CD4-positive, alpha-beta T cell treated with Interleukin-17A for 4 hours (primary cell): ENCODE data around the gene CTCFL.

Experiments
- DNase-seq: peaks from one replicate; pipeline ENCODE4 v3.0.0-alpha.2; 2020; ENCODE audit warnings: mixed read lengths

Gene CTCFL

GRCh38 chr20:57460781-57461465 lies 64.0 kb downstream of the CTCFL start:
- no peak for DNase-seq

DNA sequence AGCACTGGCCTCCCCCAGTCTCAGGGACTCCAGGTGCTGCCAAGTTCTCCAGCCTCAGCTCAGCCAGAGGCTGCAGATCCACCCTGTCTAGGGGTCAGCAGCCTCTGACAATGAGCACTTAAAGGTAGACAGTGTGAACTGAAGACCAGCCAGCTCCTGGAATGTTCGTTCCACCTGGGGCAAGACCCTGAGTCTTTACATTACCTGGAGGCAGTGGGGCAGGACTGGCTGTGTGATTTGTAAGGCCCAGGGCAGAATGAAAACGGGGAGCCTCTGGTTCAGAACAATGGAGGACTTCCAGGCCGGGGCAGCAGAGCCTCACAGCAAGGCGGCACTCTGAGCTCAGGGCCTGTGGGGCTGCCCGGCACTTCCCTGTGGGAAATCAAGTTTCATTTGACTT lies 65.0 kb downstream of the CTCFL start:
- no peak for DNase-seq

DNA sequence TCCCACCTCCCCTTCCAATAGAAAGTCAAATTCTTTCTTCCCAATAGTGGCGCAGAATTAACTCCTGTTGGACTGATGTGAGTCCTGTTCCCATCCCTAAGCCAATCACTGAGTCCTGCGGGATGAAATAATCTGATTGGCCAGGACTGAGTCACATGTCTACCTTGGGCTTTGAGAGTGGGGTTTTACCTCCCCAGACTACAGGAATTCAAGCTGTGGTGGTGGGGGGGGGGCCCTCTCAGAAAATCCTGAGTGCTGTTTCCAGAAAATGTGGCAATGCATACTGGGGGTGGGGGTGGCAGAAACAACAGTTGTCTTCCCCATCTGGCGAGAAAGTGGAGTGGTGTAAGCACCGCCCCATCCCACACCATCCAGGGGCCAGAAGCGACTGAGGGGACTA lies 65.7 kb downstream of the CTCFL start:
- DNase-seq: no peak

DNA sequence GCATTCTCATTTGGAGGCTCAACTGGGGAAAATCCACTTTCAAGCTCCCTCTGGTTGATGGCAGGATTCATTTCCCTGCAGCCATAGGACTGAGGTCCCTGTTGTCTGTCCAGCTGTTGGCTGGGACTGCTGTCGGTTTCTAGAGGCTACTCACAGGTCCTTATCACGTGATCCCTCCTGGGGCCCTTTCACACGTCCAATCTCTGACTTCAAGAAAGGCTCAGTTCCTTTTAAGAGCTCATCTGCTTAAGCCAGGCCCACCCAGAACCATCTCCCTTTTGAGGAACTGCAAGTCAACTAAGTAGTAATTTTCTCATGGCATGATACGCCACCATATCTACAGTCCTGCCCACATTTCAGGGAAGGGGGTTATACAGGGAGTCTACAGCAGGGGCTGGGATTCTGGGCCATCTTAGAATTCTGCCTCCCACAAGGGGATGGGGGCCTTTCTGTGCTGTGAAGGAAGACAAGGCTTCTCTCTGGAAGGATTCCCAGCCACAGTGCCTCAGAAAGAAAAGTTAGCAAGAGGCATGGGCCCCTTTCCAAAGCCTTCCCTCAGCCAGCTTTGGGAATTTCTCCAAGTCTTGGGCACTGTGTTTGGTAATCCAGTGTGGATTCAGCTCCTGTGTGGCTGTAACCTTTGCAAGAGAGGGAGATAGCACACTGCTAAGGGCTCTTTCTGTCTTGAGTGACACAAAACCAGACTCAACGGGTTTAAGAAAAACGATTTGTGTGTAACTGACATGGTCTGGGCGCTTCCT lies 66.4 kb downstream of the CTCFL start:
- DNase-seq: no peak

DNA sequence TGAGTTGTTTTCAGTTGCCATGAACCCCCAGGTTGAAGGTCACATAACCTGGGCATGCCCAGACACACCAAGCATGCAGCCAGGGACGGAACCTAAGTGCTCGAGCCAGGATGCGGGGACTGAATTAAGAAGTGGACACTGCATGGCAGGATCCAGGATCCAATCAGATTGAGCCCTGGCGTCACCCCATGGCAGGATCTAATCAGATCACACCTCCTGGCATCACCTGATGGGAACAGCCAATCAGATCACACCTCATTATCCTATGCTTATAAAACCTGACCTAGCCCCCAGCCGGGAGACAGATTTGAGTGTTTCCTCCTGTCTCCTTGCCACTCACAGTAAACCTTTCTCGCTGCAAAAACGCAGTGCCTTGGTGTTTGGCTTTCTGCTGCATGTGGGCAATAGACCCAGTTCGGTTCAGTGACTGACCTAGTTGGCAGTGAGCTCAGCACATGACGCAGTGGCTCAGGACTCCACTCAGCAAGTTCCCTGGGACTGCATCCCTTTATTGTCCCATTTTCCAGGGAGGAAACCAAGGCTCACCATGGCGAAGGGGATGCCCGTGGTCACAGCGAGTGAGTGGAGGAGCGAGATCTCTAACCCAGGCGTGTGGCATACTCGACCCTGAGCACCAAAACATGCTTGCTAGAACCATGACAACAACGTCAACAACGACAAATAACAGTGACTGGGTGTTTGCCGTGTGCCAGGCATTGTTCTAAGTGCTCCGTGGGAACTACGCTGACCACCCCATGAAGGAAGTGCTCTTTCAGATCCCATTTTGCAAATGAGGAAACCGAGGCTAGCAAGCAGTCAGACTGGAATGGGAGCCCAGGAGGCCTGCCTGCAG lies 67.5 kb downstream of the CTCFL start:
- no peak for DNase-seq

GRCh38 chr20:57456116-57456515 lies 68.8 kb downstream of the CTCFL start:
- DNase-seq: no peak

DNA sequence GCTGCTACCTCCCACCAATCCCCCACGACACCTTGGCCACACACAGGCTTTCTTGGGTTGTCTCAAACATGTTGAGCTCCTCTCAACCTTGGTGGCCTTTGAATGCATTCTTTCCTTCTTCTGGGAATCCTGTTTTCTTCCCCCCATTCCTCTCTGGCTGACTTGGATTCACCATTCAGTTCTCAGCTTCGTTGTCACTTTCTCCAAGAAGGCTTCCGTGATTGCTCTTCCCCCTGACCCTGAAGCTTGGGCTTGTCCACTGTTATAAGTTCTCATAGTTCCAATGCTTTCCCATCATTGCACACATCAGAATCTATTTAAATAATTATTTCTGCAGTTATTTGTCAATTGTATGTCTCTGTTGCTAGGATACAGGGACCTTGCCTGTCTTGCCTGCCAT lies 69.6 kb downstream of the CTCFL start:
- DNase-seq: no peak

DNA sequence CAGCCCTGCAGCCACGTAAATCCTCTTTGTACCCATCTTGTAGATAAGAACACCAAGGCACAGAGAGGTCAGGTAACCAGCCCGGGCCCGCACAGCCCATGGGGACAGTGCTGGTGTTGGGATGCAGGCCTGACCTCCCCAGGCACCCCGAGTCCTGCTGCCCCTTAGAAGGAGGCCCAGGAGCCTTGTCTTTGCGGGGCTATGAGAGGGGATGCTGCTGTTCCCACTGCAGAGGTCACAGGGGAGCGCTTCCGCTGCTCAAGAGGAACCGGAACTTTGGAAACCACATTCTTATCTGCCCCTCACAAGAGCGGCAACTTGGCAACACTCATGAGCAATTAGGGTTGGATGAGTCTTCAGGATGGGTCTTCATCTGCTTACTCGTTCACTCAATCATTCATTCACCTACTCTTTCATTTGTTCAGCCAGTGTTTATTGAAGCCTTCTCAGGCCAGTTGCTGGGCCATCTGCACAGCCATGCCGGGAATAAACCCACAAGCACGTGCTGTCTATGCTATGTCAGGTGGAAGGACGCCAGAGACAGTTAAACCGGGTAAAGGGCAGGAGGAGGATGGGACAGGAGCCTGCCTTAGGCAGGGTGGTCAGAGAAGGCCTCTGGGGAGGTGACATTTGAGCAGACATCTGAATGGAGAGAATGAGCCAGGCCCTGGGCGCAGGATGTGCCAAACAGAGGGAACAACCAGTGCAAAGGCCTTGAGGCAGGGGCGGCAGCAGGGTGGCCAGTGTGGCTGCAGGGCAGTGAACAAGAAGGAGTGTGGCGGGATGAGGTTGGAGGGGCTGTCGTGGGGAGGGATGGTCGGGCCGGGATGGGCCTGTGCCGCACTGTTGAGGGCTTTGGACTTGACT lies 72.9 kb downstream of the CTCFL start:
- DNase-seq: peak; percentile 39

DNA sequence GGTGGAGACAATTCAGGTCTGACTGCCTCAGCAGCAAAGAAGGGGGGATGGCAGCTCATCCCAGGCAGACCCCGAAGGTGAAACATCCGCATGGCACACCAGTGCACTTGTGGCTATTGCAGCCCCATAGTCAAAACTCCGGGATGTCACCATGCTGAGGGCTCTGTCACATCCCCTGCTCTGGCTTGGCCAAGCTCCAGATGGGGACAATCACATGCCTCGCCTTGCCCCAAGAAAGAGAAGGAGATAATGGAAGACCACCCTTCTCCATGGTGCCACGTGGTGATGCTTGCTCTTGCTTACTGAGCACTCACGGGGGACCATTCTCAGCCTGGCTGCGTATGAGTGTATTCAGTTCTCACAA lies 73.5 kb downstream of the CTCFL start:
- no peak for DNase-seq

DNA sequence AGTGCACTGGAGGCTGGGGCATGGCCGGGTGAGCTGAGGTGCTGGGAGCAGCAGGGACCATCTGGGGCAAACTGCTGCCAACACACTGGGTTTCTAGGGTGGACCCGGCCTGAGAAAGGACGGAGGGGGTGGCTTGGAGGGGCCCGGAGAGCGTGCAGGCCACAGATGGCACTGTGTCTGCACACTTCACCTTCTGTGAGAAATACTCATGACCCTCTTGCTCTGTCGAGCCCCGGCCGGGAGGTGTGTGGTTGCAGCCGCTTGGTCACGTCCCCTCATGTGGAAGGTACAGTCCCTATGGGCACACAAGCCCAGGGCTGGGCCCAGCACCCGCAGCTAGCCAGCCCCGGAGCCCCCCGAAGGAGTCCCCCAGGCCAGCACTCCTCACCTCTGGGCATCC lies 74.0 kb downstream of the CTCFL start:
- DNase-seq: no peak

- peak; percentile 46 for DNase-seq
Observed at GRCh38 chr20:57450419-57450818, 74.5 kb downstream of the CTCFL start.

GRCh38 chr20:57449398-57450354 lies 75.3 kb downstream of the CTCFL start:
- DNase-seq: no peak

GRCh38 chr20:57448764-57449354 lies 76.1 kb downstream of the CTCFL start:
- no peak for DNase-seq
